HepG2 (cell line): ENCODE measurements around the gene CFD. TPM values are rescaled to one million over a fixed set of nuclear protein-coding genes. Genes with fewer than 3 reads are reported as not detected.

Experiments used
- ATAC-seq: fragments of 200-7000 bp; cut with Tn5 transposase; 3 replicates; pipeline ENCODE4 v1.9.1; 2020; ENCODE audit warnings: mild to moderate bottlenecking, moderate library complexity
- BruUV-seq: library from RNA; stranded (reverse); fragments of 400-500 nt; replicated peaks from 2 replicates; lab custom pipeline; 2021; lab: Mats Ljungman, UMichigan
- CTCF ChIA-PET: fragments of 300-600 bp; formaldehyde crosslinking; extraction: SDS; loops from one replicate; lab custom pipeline; 2021; ENCODE audit warnings: low total read pairs, inconsistent platforms, low intra/inter-chr PET ratio; lab: Yijun Ruan, JAX
- POLR2A ChIA-PET: fragments of 350-600 bp; sonication (Branson Sonifier 250); formaldehyde crosslinking; loops from one replicate; lab custom pipeline; 2020; ENCODE audit warnings: antibody characterized with exemption, inconsistent platforms; lab: Yijun Ruan, JAX
- DNase-seq: peaks from one replicate; pipeline ENCODE4 v3.0.0-alpha.2; 2015; ENCODE audit warnings: low spot score
- FAIRE-seq: peaks from 3 replicates; lab custom pipeline; 2011; peaks lifted over from hg19 to GRCh38; lab: Jason Lieb, UNC
- H2AFZ ChIP-seq: one replicate; pipeline ENCODE4 v1.6.1; 2011; ENCODE audit warnings: low read length, inconsistent platforms
- H3K27ac ChIP-seq: fragments of 300-600 bp; 3 replicates; pipeline ENCODE4 v1.8.0; 2011; ENCODE audit warnings: mixed run types, mild to moderate bottlenecking, mixed read lengths, low read length, inconsistent platforms; ENCODE audit not compliant: insufficient read depth; ENCODE audit errors: extremely low read length
- H3K27me3 ChIP-seq, 2 experiments: fragments of 200-600 bp in 1 of 2; 2 replicates in 1 of 2; 3 replicates in 1 of 2; pipeline versions ENCODE4 v1.6.0 to v1.8.0; 2011; ENCODE audit warnings: low read length in 2 of 2, mild to moderate bottlenecking in 2 of 2, moderate library complexity in 2 of 2, inconsistent platforms in 1 of 2; ENCODE audit not compliant: insufficient read depth in 2 of 2, control insufficient read depth in 1 of 2
- H3K36me3 ChIP-seq, 2 experiments: fragments of 200-600 bp in 1 of 2; replicated peaks in 1 of 2; 2 replicates in 1 of 2; 3 replicates in 1 of 2; pipeline versions ENCODE4 v1.5.1 to v1.8.0; 2011; ENCODE audit warnings: low read length in 2 of 2, inconsistent platforms in 1 of 2; ENCODE audit not compliant: insufficient read depth in 2 of 2, control insufficient read depth in 1 of 2
- H3K4me1 ChIP-seq: 2 replicates; pipeline ENCODE4 v1.5.1; 2012; ENCODE audit warnings: low read length, inconsistent platforms; ENCODE audit not compliant: insufficient read depth
- H3K4me2 ChIP-seq: 2 replicates; pipeline ENCODE4 v1.6.0; 2011; ENCODE audit warnings: low read depth, low read length, inconsistent platforms
- H3K4me3 ChIP-seq, 3 experiments: fragments of 200-600 bp in 1 of 3; sonication (generic), shearing (Covaris generic) in 1 of 3; replicated peaks in 1 of 3; 2 replicates each; pipeline ENCODE4 v1.5.1; 2011 to 2016; ENCODE audit warnings: low read length in 3 of 3, inconsistent platforms in 2 of 3, low read depth in 2 of 3, mild to moderate bottlenecking in 2 of 3, control low read depth in 1 of 3, mixed read lengths in 1 of 3; ENCODE audit not compliant: insufficient read depth in 1 of 3
- H3K79me2 ChIP-seq: one replicate; pipeline ENCODE4 v1.6.1; 2011; ENCODE audit warnings: low read length, inconsistent platforms; ENCODE audit not compliant: insufficient read depth
- H3K9ac ChIP-seq: 2 replicates; pipeline ENCODE4 v1.6.0; 2011; ENCODE audit warnings: mild to moderate bottlenecking, low read depth, low read length, inconsistent platforms; ENCODE audit not compliant: insufficient read depth
- H3K9me3 ChIP-seq: 2 replicates; pipeline ENCODE4 v1.5.1; 2012; ENCODE audit warnings: mild to moderate bottlenecking, low read length
- H4K20me1 ChIP-seq: 2 replicates; pipeline ENCODE4 v1.6.0; 2011; ENCODE audit warnings: inconsistent platforms, mild to moderate bottlenecking, low read length, moderate library complexity; ENCODE audit not compliant: insufficient read depth
- ADNP ChIP-seq: sonication (generic); formaldehyde crosslinking; IDR thresholded peaks from 2 replicates; pipeline ENCODE4 v1.4.0; 2020; ENCODE audit warnings: missing genetic modification reagents
- AKAP8 ChIP-seq: sonication (generic); formaldehyde crosslinking; IDR thresholded peaks from 2 replicates; pipeline ENCODE4 v1.5.1; 2020; ENCODE audit warnings: mild to moderate bottlenecking, missing genetic modification reagents
- MEIS2 ChIP-seq: sonication (generic); formaldehyde crosslinking; IDR thresholded peaks from 2 replicates; pipeline ENCODE4 v1.9.0; 2021; ENCODE audit warnings: mild to moderate bottlenecking, missing genetic modification reagents
- NFIC ChIP-seq: IDR thresholded peaks from 2 replicates; pipeline ENCODE4 v1.6.1; 2012; ENCODE audit warnings: mild to moderate bottlenecking, low read length, inconsistent platforms
- POLR2AphosphoS5 ChIP-seq: IDR thresholded peaks from 2 replicates; pipeline ENCODE4 v1.6.1; 2012; ENCODE audit warnings: low read depth, low read length
- REL ChIP-seq: sonication (generic); formaldehyde crosslinking; conservative IDR thresholded peaks from 2 replicates; pipeline ENCODE4 v1.8.0; 2022; ENCODE audit warnings: mild to moderate bottlenecking, missing genetic modification reagents, moderate library complexity
- RORA ChIP-seq: sonication (generic); formaldehyde crosslinking; IDR thresholded peaks from 2 replicates; pipeline ENCODE4 v1.5.0; 2020; ENCODE audit warnings: mild to moderate bottlenecking, missing genetic modification reagents, moderate library complexity
- SIN3B ChIP-seq: fragments of 150-350 bp; IDR thresholded peaks from 2 replicates; pipeline ENCODE4 v1.6.1; 2014; ENCODE audit warnings: low read length
- SOX6 ChIP-seq, 2 experiments: fragments of 450-650 bp in 1 of 2; sonication (generic) in 1 of 2; formaldehyde crosslinking in 1 of 2; IDR thresholded peaks; 2 replicates each; pipeline versions ENCODE4 v1.4.0 to v1.6.1; 2017 to 2020; ENCODE audit warnings: antibody characterized with exemption in 1 of 2, mild to moderate bottlenecking in 1 of 2, missing genetic modification reagents in 1 of 2
- ZBTB21 ChIP-seq: sonication (generic); formaldehyde crosslinking; IDR thresholded peaks from 2 replicates; pipeline ENCODE4 v1.4.0; 2020; ENCODE audit warnings: missing genetic modification reagents
- ZC3H13 ChIP-seq: sonication (generic); formaldehyde crosslinking; IDR thresholded peaks from 2 replicates; pipeline ENCODE4 v1.8.1; 2023; ENCODE audit warnings: mild to moderate bottlenecking, missing genetic modification reagents, moderate library complexity
- ZKSCAN8 ChIP-seq: IDR thresholded peaks from 2 replicates; pipeline ENCODE4 v1.6.1; 2016; ENCODE audit warnings: borderline replicate concordance, missing genetic modification reagents, missing compliant biosample characterization
- ZNF343 ChIP-seq: sonication (generic); formaldehyde crosslinking; IDR thresholded peaks from 2 replicates; pipeline ENCODE4 v1.4.0; 2020; ENCODE audit warnings: mild to moderate bottlenecking, missing genetic modification reagents
- ZNF660 ChIP-seq: sonication (generic); formaldehyde crosslinking; IDR thresholded peaks from 2 replicates; pipeline ENCODE4 v1.5.1; 2020; ENCODE audit warnings: mild to moderate bottlenecking, low read depth, missing genetic modification reagents, borderline replicate concordance
- WGBS: methylation state at CpG from one replicate; pipeline ENCODE4 v1.1.6; 2017; ENCODE audit warnings: low lambda C conversion rate; 5-methylcytosine and 5-hydroxymethylcytosine counted together
- in situ Hi-C: cut with HindIII; loops from 2 replicates; pipeline ENCODE4 v1.10.0; 2017; ENCODE audit warnings: low pct_unique_long_range_greater_than_20kb; ENCODE audit not compliant: extremely low pct_ligation_motif_present
- intact Hi-C: fragments of 100-400 bp; cut with micrococcal nuclease; formaldehyde crosslinking; loops from one replicate; pipeline ENCODE4 v1.10.0; 2022; ENCODE audit not compliant: unreplicated experiment
- polyA plus RNA-seq, 8 experiments: library from polyadenylated mRNA; depleted of rRNA in 3 of 8; stranded (reverse) in 7 of 8; unstranded in 1 of 8; fragments of >200 nt; fragmentation: Illumina TruSeq in 4 of 8; extraction: Trizol in 4 of 8; gene quantifications; 2 replicates each; pipeline versions ENCODE4 v1.2.1 to v1.2.3, GENCODE V29; 2011 to 2016; ENCODE audit warnings: low read depth in 4 of 8, missing spikeins in 1 of 8, mixed read lengths in 1 of 8; ENCODE audit not compliant: insufficient read depth in 1 of 8
- total RNA-seq, 5 experiments: library from RNA; depleted of rRNA; stranded (reverse); fragments of >200 nt; fragmentation: Illumina TruSeq; extraction: Trizol; gene quantifications; 2 replicates each; pipeline ENCODE4 v1.2.3, GENCODE V29; 2016; ENCODE audit warnings: low read depth in 1 of 5
- TF ChIP-seq, protein P1 (sequence below): sonication (generic); formaldehyde crosslinking; IDR thresholded peaks from 2 replicates; pipeline ENCODE4 v1.4.0; 2020; ENCODE audit warnings: missing genetic modification reagents, borderline replicate concordance
- TF ChIP-seq, protein P2 (sequence below): sonication (generic); formaldehyde crosslinking; IDR thresholded peaks from 2 replicates; pipeline ENCODE4 v1.5.0; 2020; ENCODE audit warnings: mild to moderate bottlenecking, low read depth, missing genetic modification reagents, borderline replicate concordance
- TF ChIP-seq, protein P3 (sequence below): sonication (generic); formaldehyde crosslinking; IDR thresholded peaks from 2 replicates; pipeline ENCODE4 v1.4.0; 2020; ENCODE audit warnings: missing genetic modification reagents

The CFD gene
- total and polyA plus RNA-seq, 2 of the 13 experiments (the other 11 are each of a cell fraction or from before 2014, with no cell fraction given) = 2.3 to 4.6 TPM

DNA sequence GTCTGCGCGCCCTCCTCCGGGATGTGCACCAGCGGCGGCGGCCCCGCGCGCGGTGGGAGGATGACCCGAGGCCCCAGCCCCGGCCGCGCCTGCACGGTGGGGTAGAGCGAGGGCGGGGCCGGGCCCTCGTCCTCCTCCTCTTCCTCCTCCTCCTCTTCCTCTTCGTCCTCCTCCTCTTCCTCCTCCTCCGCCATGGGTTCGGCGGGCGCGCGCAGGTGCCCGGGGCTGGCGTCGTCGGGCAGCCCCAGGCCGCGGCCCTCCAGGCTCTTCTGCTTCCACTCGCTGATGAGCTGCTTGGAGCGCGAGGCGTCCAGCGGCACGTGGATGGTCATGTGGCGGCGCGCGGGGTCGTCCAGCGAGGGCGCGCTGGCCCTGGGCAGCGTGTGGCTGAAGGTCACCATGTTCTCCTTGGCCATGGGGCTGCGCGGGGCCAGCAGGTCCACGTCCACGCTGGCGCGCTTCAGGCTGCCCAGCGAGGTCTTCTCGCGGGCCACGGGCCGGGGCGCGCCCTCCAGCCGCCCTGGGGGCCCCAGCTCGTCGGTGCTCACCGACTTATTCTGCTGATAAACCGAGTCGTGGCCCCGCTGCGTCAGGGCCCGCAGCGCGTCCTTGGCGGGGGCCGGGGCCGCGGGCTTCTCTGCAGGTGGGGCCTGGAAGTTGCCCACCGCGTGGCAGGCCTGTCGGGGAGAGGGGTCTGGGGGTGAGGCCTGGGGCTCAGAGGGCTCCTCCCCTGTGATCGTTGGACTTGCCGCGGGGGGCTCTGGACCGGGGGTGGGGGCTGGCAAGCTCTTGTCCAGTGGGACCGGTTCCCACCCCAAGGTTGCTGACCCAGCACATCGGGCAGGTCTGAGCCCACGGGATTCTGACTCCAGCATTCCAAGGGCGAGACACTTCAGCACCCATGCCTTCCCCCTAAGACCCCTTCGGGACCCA is 46.0 kb upstream of the CFD start (continued):
- TF ChIP-seq ZC3H13 (CRISPR knock-in tag) (0 out of 2 replicates have a peak, but pooled peaks have one; percentile 8), ZBTB21 (CRISPR knock-in tag) (no peak), REL (CRISPR knock-in tag) (no peak), RORA (no peak), POLR2AphosphoS5 (0 out of 2 replicates have a peak, but pooled peaks have one; percentile 10), AKAP8 (CRISPR knock-in tag) (0 out of 2 replicates have a peak, but pooled peaks have one; percentile 61)

DNA sequence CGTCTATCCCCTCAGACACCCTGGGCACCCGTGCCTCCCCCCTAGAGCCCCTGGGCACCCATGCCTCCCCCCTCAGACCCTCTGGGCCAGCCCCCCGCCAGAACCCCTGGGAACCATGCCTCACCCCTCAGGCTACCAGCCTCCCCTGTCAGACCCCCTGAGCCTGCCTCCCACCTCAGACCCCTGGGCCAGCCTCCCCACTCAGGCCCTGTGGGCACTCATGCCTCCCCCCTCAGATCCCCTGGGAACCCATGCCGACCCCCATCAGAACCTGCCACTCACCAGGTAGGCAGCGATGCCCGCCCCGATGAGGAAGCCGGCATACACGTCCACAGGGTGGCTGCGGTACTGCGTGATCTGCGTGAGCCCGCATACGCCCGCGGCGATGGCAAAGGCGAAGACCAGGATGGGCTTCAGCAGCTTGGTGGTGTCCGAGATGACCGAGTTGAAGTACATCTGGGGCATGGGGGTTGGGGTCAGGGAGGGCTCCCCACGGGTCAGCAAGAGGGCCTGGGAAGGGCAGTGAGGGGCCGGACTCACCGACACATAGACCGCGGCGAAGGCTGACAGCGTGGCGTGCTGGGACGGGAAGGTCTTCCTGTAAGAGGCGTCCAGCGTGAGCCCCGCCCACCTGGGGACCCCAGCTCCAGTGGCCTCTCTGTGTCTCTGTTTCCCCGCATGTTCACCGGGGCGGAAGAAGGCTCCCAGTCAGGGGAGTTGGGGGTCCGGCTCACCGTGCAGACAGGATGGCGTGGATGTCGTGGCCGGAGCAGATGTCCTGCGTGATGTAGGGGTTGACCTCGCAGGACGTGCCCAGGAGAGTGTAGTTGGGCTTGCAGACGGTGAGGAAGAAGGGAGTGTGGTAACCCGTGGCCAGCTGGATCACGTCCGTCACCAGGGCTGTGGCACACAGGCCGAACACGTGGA is 45.0 kb upstream of the CFD start:
- no peak for FAIRE-seq
- peaks cover 13 to 26% of the 10 kb centered on the region in 2 experiments; a peak in 4 of 5 replicates for H3K36me3 ChIP-seq
- H3K79me2 ChIP-seq = no peaks in the 10 kb centered on the region
- peaks cover 24% of the 10 kb centered on the region for H4K20me1 ChIP-seq
- no peaks in the 10 kb centered on the region for H3K27me3 ChIP-seq
- no peak overlapping the region for H3K4me3 ChIP-seq
- no peak overlapping the region for H3K4me2 ChIP-seq
- 97% methylated on average over 33 of the region's 49 CpGs for WGBS
- intact Hi-C loops (no loop called here), in situ Hi-C loops (no loop called here)
- H3K9me3 ChIP-seq = no peaks in the 10 kb centered on the region
- ATAC-seq = peak; percentile 6
- DNase-seq = no peak
- BruUV-seq = no TSS peak
- H3K4me1 ChIP-seq = no peaks in the 10 kb centered on the region
- no peak overlapping the region for H2AFZ ChIP-seq
- ChIA-PET POLR2A (interaction anchor here (1.1 kb wide), 1 partner anchor 18 kb away, joined by 3 read pairs; no protein-coding TSS in a partner anchor), CTCF (no interaction called here)
- no peak overlapping the region for H3K27ac ChIP-seq
- no peak overlapping the region for H3K9ac ChIP-seq
- TF ChIP-seq MEIS2 (CRISPR knock-in tag) (no peak), SOX6 (IDR thresholded peaks at IDR 0.05) (no peak), SOX6 (CRISPR knock-in tag; IDR thresholded peaks at IDR 0.05) (no peak), ADNP (CRISPR knock-in tag) (no peak), ZNF660 (no peak), ZNF343 (CRISPR knock-in tag) (no peak), NFIC (no peak), ZKSCAN8 (CRISPR knock-in tag) (no peak), SIN3B (no peak)
- TF ChIP-seq, protein P1, sequence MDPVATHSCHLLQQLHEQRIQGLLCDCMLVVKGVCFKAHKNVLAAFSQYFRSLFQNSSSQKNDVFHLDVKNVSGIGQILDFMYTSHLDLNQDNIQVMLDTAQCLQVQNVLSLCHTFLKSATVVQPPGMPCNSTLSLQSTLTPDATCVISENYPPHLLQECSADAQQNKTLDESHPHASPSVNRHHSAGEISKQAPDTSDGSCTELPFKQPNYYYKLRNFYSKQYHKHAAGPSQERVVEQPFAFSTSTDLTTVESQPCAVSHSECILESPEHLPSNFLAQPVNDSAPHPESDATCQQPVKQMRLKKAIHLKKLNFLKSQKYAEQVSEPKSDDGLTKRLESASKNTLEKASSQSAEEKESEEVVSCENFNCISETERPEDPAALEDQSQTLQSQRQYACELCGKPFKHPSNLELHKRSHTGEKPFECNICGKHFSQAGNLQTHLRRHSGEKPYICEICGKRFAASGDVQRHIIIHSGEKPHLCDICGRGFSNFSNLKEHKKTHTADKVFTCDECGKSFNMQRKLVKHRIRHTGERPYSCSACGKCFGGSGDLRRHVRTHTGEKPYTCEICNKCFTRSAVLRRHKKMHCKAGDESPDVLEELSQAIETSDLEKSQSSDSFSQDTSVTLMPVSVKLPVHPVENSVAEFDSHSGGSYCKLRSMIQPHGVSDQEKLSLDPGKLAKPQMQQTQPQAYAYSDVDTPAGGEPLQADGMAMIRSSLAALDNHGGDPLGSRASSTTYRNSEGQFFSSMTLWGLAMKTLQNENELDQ = no peak
- TF ChIP-seq, protein P2, sequence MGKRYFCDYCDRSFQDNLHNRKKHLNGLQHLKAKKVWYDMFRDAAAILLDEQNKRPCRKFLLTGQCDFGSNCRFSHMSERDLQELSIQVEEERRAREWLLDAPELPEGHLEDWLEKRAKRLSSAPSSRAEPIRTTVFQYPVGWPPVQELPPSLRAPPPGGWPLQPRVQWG = no peak
- TF ChIP-seq, protein P3, sequence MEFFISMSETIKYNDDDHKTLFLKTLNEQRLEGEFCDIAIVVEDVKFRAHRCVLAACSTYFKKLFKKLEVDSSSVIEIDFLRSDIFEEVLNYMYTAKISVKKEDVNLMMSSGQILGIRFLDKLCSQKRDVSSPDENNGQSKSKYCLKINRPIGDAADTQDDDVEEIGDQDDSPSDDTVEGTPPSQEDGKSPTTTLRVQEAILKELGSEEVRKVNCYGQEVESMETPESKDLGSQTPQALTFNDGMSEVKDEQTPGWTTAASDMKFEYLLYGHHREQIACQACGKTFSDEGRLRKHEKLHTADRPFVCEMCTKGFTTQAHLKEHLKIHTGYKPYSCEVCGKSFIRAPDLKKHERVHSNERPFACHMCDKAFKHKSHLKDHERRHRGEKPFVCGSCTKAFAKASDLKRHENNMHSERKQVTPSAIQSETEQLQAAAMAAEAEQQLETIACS (CRISPR knock-in tag) = no peak
